ENCODE results near the gene ATG9A. TPM values are rescaled to one million over a fixed set of nuclear protein-coding genes. Genes with fewer than 3 reads are reported as not detected.
"Not testable (repeated sequence)": the region's sequence is repeated elsewhere in the genome, so short reads cannot be mapped to it uniquely, and the experiment has no call there.

ATG9A gene
- total RNA-seq, 1 experiment from 2014 or later = 42.9 TPM

- H3K4me1 Mint-ChIP-seq; H3K4me3 Mint-ChIP-seq; H3K36me3 Mint-ChIP-seq; H3K27ac Mint-ChIP-seq; DNase-seq (ENCODE audit: low spot score); ATAC-seq; CTCF ChIA-PET; POLR2A ChIA-PET: not testable (repeated sequence)
- Mint-ChIP-seq H3K9me3 (peaks cover 14% of the 10 kb centered on the region), H3K27me3 (ENCODE audit: low read depth) (peaks cover 18% of the 10 kb centered on the region)
Measured at GRCh38 chr2:219201331-219201730, 28.1 kb downstream of the ATG9A start.

- CTCF ChIA-PET = interaction anchor here (1.6 to 2.0 kb wide), 2 partner anchors 94 to 220 kb away, joined by 3 to 6 read pairs; no protein-coding TSS in a partner anchor
- H3K4me1 Mint-ChIP-seq; ATAC-seq; POLR2A ChIA-PET; DNase-seq (ENCODE audit: low spot score); H3K36me3 Mint-ChIP-seq; H3K4me3 Mint-ChIP-seq: not testable (repeated sequence)
- peaks cover 14% of the 10 kb centered on the region for H3K9me3 Mint-ChIP-seq
- peaks cover 18% of the 10 kb centered on the region for H3K27me3 Mint-ChIP-seq (ENCODE audit: low read depth)
- H3K27ac Mint-ChIP-seq = peak overlapping the region; percentile 76; the same call in 1 of the 2 replicates
Measured at GRCh38 chr2:219200502-219201326, 28.7 kb downstream of the ATG9A start.

GRCh38 chr2:219199470-219200211 lies 29.8 kb downstream of the ATG9A start:
- Mint-ChIP-seq H3K27me3 (ENCODE audit: low read depth) (peaks cover 11% of the 10 kb centered on the region), H3K27ac (no peak overlapping the region), H3K9me3 (peaks cover 14% of the 10 kb centered on the region), H3K36me3 (no peaks in the 10 kb centered on the region), H3K4me1 (peaks cover 8% of the 10 kb centered on the region), H3K4me3 (no peak overlapping the region)
- ChIA-PET CTCF (interaction anchor here (1.6 to 2.0 kb wide), 2 partner anchors 95 to 219 kb away, joined by 3 to 6 read pairs; no protein-coding TSS in a partner anchor), POLR2A (interaction anchor here (0.6 kb wide), 1 partner anchor 189 kb away, joined by 3 read pairs; no protein-coding TSS in a partner anchor)
- no peak for TF ChIP-seq PRDM15 (CRISPR knock-in tag; IDR thresholded peaks at IDR 0.05)
- no peak for TF ChIP-seq ERG (CRISPR knock-in tag; IDR thresholded peaks at IDR 0.05)
- TF ChIP-seq JUN (CRISPR knock-in tag; IDR thresholded peaks at IDR 0.05) = no peak
- no peak for TF ChIP-seq TCF7 (CRISPR knock-in tag; IDR thresholded peaks at IDR 0.05; ENCODE audit: low read depth)
- TF ChIP-seq ZNF138 (CRISPR knock-in tag; conservative IDR thresholded peaks at IDR 0.05) = no peak
- no peak for TF ChIP-seq HMGA2 (CRISPR knock-in tag; IDR thresholded peaks at IDR 0.05)
- ATAC-seq (no peak), DNase-seq (ENCODE audit: low spot score) (no peak)

GRCh38 chr2:219198974-219199373 lies 30.5 kb downstream of the ATG9A start:
- ChIA-PET CTCF (interaction anchor here (2.0 kb wide), 1 partner anchor 96 kb away, joined by 6 read pairs; no protein-coding TSS in a partner anchor), POLR2A (no interaction called here)
- no peak for DNase-seq (ENCODE audit: low spot score)
- Mint-ChIP-seq H3K36me3 (no peaks in the 10 kb centered on the region), H3K4me3 (no peak overlapping the region), H3K27me3 (ENCODE audit: low read depth) (peaks cover 7% of the 10 kb centered on the region), H3K27ac (no peak overlapping the region), H3K9me3 (peaks cover 10% of the 10 kb centered on the region), H3K4me1 (peaks cover 8% of the 10 kb centered on the region)
- no peak for ATAC-seq
- TF ChIP-seq SP1 (CRISPR knock-in tag; conservative IDR thresholded peaks at IDR 0.05) = no peak
- TF ChIP-seq USF2 (CRISPR knock-in tag; IDR thresholded peaks at IDR 0.05) = no peak
- no peak for TF ChIP-seq GABPB1 (CRISPR knock-in tag; IDR thresholded peaks at IDR 0.05)
- TF ChIP-seq HMGA2 (CRISPR knock-in tag; IDR thresholded peaks at IDR 0.05) = no peak
- TF ChIP-seq ZNF121 (CRISPR knock-in tag; IDR thresholded peaks at IDR 0.05) = no peak
- no peak for TF ChIP-seq NR3C1 (CRISPR knock-in tag; conservative IDR thresholded peaks at IDR 0.05; ENCODE audit: low read depth)
- no peak for TF ChIP-seq STAT6 (CRISPR knock-in tag; conservative IDR thresholded peaks at IDR 0.05; ENCODE audit: low read depth)
- no peak for TF ChIP-seq ZNF232 (CRISPR knock-in tag; IDR thresholded peaks at IDR 0.05)
- no peak for TF ChIP-seq ZNF138 (CRISPR knock-in tag; conservative IDR thresholded peaks at IDR 0.05)
- TF ChIP-seq SMAD3 (CRISPR knock-in tag; IDR thresholded peaks at IDR 0.05; ENCODE audit: borderline replicate concordance) = no peak
- no peak for TF ChIP-seq NR1H2 (CRISPR knock-in tag; IDR thresholded peaks at IDR 0.05)
- TF ChIP-seq MLX (CRISPR knock-in tag; IDR thresholded peaks at IDR 0.05) = no peak
- TF ChIP-seq FOXK1 (CRISPR knock-in tag; IDR thresholded peaks at IDR 0.05) = no peak
